H4 (cell line): ENCODE measurements around the gene KCTD11. TPM values are rescaled to one million over a fixed set of nuclear protein-coding genes. Genes with fewer than 3 reads are reported as not detected.

ENCODE experiments used
- DNase-seq: peaks from one replicate; pipeline ENCODE4 v3.0.0-alpha.2; 2015; ENCODE audit warnings: low spot score
- total RNA-seq: library from RNA; depleted of rRNA; stranded (reverse); fragments of >200 nt; shearing (Covaris generic); gene quantifications from 2 replicates; pipeline ENCODE4 v1.2.3, GENCODE V29; 2014; rRNA removed

The KCTD11 gene
- total RNA-seq, 1 experiment from 2014 or later: 2.4 TPM

GRCh38 chr17:7403977-7404736, 52.2 kb downstream of the KCTD11 start, which contains the start of gene TMEM256:
TSS of gene TMEM256 (minus strand) at chr17:7404097. CDS start at chr17:7404084, 13 bp downstream.
- peak; percentile 96 for DNase-seq

Other genes starting within 250 kb of the KCTD11 start
- gene ASGR2, start 237.3 kb upstream of the KCTD11 start, total RNA-seq: 0.10 TPM in 1 of 2 replicates, not detected in the other
- gene ASGR1, start 172.8 kb upstream of the KCTD11 start, total RNA-seq: 1.4 TPM in 1 of 2 replicates, not detected in the other
- gene DLG4, start 132.3 kb upstream of the KCTD11 start, total RNA-seq: 2.3 and 3.9 TPM in 2 replicates
- 118 and 161 TPM in 2 replicates for gene ACADVL, start 132.2 kb upstream of the KCTD11 start, total RNA-seq
- 24.8 and 36.1 TPM in 2 replicates for gene DVL2, start 117.6 kb upstream of the KCTD11 start, total RNA-seq
- 37.5 and 45.3 TPM in 2 replicates for gene PHF23, start 112.7 kb upstream of the KCTD11 start, total RNA-seq
- gene GABARAP, start 109.7 kb upstream of the KCTD11 start, total RNA-seq: 396 and 471 TPM in 2 replicates
- gene CTDNEP1, start 100.4 kb upstream of the KCTD11 start, total RNA-seq: 18.2 and 19.8 TPM in 2 replicates
- 25.1 and 30.0 TPM in 2 replicates for gene ELP5, start 99.9 kb upstream of the KCTD11 start, total RNA-seq
- not detected in 2 replicates for gene CLDN7, start 89.7 kb upstream of the KCTD11 start, total RNA-seq
- gene SLC2A4, start 70.4 kb upstream of the KCTD11 start, total RNA-seq: 0.17 and 0.23 TPM in 2 replicates
- not detected in 2 replicates for gene YBX2, start 57.5 kb upstream of the KCTD11 start, total RNA-seq
- gene EIF5A, start 44.5 kb upstream of the KCTD11 start, total RNA-seq: 460 and 526 TPM in 2 replicates
- 55.9 and 65.1 TPM in 2 replicates for gene GPS2, start 36.8 kb upstream of the KCTD11 start, total RNA-seq
- 3.4 and 3.5 TPM in 2 replicates for gene NEURL4, start 22.8 kb upstream of the KCTD11 start, total RNA-seq
- 0.19 TPM in 1 of 2 replicates, not detected in the other for gene ACAP1, start 15.6 kb upstream of the KCTD11 start, total RNA-seq
- not detected in 2 replicates for gene TMEM95, start 3.0 kb downstream of the KCTD11 start, total RNA-seq
- not detected in 2 replicates for gene TNK1, start 28.9 kb downstream of the KCTD11 start, total RNA-seq
- 20.0 and 22.7 TPM in 2 replicates for gene PLSCR3, start 42.4 kb downstream of the KCTD11 start, total RNA-seq
- 76.1 and 108 TPM in 2 replicates for gene TMEM256, start 51.9 kb downstream of the KCTD11 start, total RNA-seq
- gene NLGN2, start 55.7 kb downstream of the KCTD11 start, total RNA-seq: 3.1 and 3.5 TPM in 2 replicates
- gene SPEM1, start 68.2 kb downstream of the KCTD11 start, total RNA-seq: not detected in 2 replicates
- not detected in 2 replicates for gene SPEM2, start 73.5 kb downstream of the KCTD11 start, total RNA-seq
- gene SPEM3, start 76.7 kb downstream of the KCTD11 start, total RNA-seq: not detected in 2 replicates
- gene TMEM102, start 83.3 kb downstream of the KCTD11 start, total RNA-seq: 0.81 and 2.0 TPM in 2 replicates
- not detected in 2 replicates for gene FGF11, start 87.3 kb downstream of the KCTD11 start, total RNA-seq
- 4.4 and 6.3 TPM in 2 replicates for gene CHRNB1, start 92.9 kb downstream of the KCTD11 start, total RNA-seq
- 4.5 and 7.5 TPM in 2 replicates for gene ZBTB4, start 127.5 kb downstream of the KCTD11 start, total RNA-seq
- not detected in 2 replicates for gene SLC35G6, start 129.3 kb downstream of the KCTD11 start, total RNA-seq
- gene POLR2A, start 132.2 kb downstream of the KCTD11 start, total RNA-seq: 9.9 and 11.3 TPM in 2 replicates
- gene TNFSF12, start 196.9 kb downstream of the KCTD11 start, total RNA-seq: 2.4 TPM in 1 of 2 replicates, not detected in the other
- gene TNFSF13, start 206.6 kb downstream of the KCTD11 start, total RNA-seq: 0.43 TPM in 1 of 2 replicates, not detected in the other
- 59.5 and 61.3 TPM in 2 replicates for gene SENP3, start 209.8 kb downstream of the KCTD11 start, total RNA-seq
- 19.9 and 21.6 TPM in 2 replicates for gene CD68, start 227.5 kb downstream of the KCTD11 start, total RNA-seq
- 146 and 193 TPM in 2 replicates for gene MPDU1, start 231.7 kb downstream of the KCTD11 start, total RNA-seq
- not detected in 2 replicates for gene SOX15, start 237.9 kb downstream of the KCTD11 start, total RNA-seq